ENCODE data around the gene NADK2. TPM values are rescaled to one million over a fixed set of nuclear protein-coding genes. Genes with fewer than 3 reads are reported as not detected.

The NADK2 gene
- total RNA-seq, 1 donor = 34.7 TPM

DNA sequence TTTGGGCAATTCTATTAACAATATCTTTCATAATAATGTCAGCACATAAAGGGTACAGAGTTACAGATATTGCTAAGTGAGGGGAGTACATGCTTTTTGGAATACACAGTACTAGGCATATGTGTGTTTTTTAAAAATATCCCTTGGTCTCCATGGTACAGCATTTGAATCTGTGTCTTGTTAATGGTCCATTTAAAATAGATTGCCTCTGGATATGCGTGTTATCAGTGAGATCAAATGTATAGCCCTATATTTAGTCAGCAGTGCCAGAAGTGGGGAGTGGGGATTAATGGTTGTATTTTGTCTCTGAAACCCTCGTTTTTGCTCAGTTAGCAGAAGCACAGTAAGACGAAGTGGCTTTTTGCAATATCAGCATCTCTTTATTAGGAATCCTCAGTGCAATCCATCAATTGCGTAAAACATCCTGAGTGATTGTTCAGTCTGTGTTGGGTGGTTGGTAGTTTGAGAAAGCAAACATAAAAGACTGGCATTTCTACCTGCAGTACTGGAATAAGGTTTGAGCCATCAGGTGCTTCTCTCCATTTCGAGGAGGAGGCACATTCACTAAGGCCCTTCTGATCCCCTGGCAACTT lies 70.8 kb downstream of the NADK2 start:
- Histone ChIP-seq H4K20me1 (ENCODE audit: insufficient read depth, low read length) (no peaks in the 10 kb centered on the region), H3K79me2 (ENCODE audit: insufficient read depth, low read length) (no peaks in the 10 kb centered on the region), H3K4me3 (ENCODE audit: insufficient read depth, low read length) (no peak overlapping the region), H2AFZ (ENCODE audit: low read length) (no peak overlapping the region), H3K27me3 (ENCODE audit: insufficient read depth, low read length) (no peaks in the 10 kb centered on the region), H3K36me3 (ENCODE audit: insufficient read depth, low read length) (peaks cover 79% of the 10 kb centered on the region), H3K4me2 (ENCODE audit: insufficient read depth, low read length) (no peak overlapping the region), H3K9me3 (ENCODE audit: low read depth, low read length) (no peaks in the 10 kb centered on the region), H3K27ac (ENCODE audit: low read depth, low read length) (no peak overlapping the region), H3K4me1 (ENCODE audit: insufficient read depth, low read length) (no peaks in the 10 kb centered on the region)
- TF ChIP-seq, protein P1, sequence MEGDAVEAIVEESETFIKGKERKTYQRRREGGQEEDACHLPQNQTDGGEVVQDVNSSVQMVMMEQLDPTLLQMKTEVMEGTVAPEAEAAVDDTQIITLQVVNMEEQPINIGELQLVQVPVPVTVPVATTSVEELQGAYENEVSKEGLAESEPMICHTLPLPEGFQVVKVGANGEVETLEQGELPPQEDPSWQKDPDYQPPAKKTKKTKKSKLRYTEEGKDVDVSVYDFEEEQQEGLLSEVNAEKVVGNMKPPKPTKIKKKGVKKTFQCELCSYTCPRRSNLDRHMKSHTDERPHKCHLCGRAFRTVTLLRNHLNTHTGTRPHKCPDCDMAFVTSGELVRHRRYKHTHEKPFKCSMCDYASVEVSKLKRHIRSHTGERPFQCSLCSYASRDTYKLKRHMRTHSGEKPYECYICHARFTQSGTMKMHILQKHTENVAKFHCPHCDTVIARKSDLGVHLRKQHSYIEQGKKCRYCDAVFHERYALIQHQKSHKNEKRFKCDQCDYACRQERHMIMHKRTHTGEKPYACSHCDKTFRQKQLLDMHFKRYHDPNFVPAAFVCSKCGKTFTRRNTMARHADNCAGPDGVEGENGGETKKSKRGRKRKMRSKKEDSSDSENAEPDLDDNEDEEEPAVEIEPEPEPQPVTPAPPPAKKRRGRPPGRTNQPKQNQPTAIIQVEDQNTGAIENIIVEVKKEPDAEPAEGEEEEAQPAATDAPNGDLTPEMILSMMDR (IDR thresholded peaks at IDR 0.05; ENCODE audit: extremely low read depth, low read depth, low read length) = no peak
- no peak for DNase-seq (ENCODE audit: insufficient read length, low spot score, missing footprints)

DNA sequence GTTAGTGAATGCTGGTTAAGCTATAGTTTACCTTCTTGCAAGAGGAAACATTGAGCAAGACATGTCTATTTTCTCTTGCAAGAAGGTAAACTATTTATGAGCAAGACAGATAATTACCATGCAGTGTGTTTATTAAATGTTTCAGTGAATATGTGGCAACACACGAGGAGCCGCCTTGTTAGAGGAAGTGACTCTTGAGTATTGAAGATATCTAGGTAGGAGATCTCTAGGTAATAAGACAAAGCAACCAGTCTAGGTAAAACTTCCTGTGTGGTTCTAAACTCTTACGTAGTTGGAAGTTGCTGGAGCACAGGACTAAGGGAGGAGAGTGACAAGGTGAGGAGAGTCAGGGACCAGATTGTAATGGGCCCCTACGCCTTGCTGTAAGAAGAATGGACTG lies 73.0 kb downstream of the NADK2 start:
- Histone ChIP-seq H3K27me3 (ENCODE audit: insufficient read depth, low read length) (no peaks in the 10 kb centered on the region), H4K20me1 (ENCODE audit: insufficient read depth, low read length) (no peaks in the 10 kb centered on the region), H2AFZ (ENCODE audit: low read length) (no peak overlapping the region), H3K36me3 (ENCODE audit: insufficient read depth, low read length) (peaks cover 81% of the 10 kb centered on the region), H3K4me1 (ENCODE audit: insufficient read depth, low read length) (no peaks in the 10 kb centered on the region), H3K27ac (ENCODE audit: low read depth, low read length) (no peak overlapping the region), H3K4me3 (ENCODE audit: insufficient read depth, low read length) (no peak overlapping the region), H3K9me3 (ENCODE audit: low read depth, low read length) (no peaks in the 10 kb centered on the region), H3K4me2 (ENCODE audit: insufficient read depth, low read length) (no peak overlapping the region), H3K79me2 (ENCODE audit: insufficient read depth, low read length) (peaks cover 7% of the 10 kb centered on the region)
- TF ChIP-seq, protein P1 (IDR thresholded peaks at IDR 0.05; ENCODE audit: extremely low read depth, low read depth, low read length) = no peak
- no peak for DNase-seq (ENCODE audit: insufficient read length, low spot score, missing footprints)

DNA sequence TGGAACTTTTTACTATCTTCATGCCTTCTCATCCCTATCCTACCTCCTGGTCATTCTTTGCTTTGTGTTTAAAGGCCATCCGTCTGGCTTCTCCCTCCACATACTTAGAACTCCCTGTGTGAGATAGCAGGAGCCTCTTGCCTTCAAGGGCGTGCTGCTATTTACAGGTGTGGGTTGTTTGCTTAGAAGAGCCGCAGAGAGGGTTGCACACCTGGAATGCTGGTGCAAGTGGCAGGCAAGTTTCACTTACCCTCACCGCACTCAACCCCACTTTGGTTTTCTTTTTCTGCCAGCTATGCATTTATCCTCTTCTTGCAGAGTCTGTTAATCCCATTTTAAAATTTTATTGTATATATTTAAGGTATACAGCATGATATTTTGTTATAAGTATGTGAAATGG lies 77.3 kb downstream of the NADK2 start:
- Histone ChIP-seq H3K79me2 (ENCODE audit: insufficient read depth, low read length) (peaks cover 43% of the 10 kb centered on the region), H3K9me3 (ENCODE audit: low read depth, low read length) (no peaks in the 10 kb centered on the region), H2AFZ (ENCODE audit: low read length) (no peak overlapping the region), H3K27ac (ENCODE audit: low read depth, low read length) (no peak overlapping the region), H3K36me3 (ENCODE audit: insufficient read depth, low read length) (peaks cover 77% of the 10 kb centered on the region), H4K20me1 (ENCODE audit: insufficient read depth, low read length) (no peaks in the 10 kb centered on the region), H3K4me2 (ENCODE audit: insufficient read depth, low read length) (no peak overlapping the region), H3K27me3 (ENCODE audit: insufficient read depth, low read length) (no peaks in the 10 kb centered on the region), H3K4me1 (ENCODE audit: insufficient read depth, low read length) (no peaks in the 10 kb centered on the region), H3K4me3 (ENCODE audit: insufficient read depth, low read length) (no peak overlapping the region)
- TF ChIP-seq, protein P1 (IDR thresholded peaks at IDR 0.05; ENCODE audit: extremely low read depth, low read depth, low read length) = no peak
- DNase-seq (ENCODE audit: insufficient read length, low spot score, missing footprints) = no peak

DNA sequence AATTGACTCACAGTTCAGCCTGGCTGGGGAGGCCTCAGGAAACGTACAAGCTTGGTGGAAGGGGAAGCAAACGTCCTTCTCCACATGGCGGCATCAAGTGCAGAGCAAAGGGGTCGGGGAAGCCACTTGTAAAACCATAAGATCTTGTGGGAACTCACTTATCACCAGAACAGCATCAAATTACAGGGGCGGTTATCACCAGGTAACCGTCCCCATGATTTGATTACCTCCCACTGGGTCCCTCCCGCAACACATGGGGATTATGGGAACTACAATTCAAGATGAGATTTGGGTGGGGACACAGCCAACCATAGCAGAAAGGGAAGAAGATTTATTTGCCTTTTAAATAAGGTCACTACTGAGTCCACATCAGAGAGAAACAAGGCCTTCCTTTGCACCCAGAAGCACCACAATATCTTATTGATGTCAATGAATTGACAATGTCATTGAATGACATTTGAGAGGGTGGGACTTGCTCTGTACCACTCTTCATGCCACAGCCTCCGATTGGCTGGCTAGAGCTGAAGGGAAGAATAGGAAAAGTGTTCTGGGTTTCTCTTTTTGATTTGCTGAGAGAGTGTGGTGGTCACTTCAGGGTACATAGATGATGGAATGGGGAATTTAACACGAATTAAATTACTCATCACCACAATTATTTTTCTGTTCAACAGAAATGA lies 78.8 kb downstream of the NADK2 start:
- no peak for DNase-seq (ENCODE audit: insufficient read length, low spot score, missing footprints)
- H3K27ac ChIP-seq (ENCODE audit: low read depth, low read length) = no peak overlapping the region
- H3K4me2 ChIP-seq (ENCODE audit: insufficient read depth, low read length) = no peak overlapping the region
- no peak overlapping the region for H3K4me3 ChIP-seq (ENCODE audit: insufficient read depth, low read length)
- H3K36me3 ChIP-seq (ENCODE audit: insufficient read depth, low read length) = peaks cover 81% of the 10 kb centered on the region
- no peaks in the 10 kb centered on the region for H3K27me3 ChIP-seq (ENCODE audit: insufficient read depth, low read length)
- H2AFZ ChIP-seq (ENCODE audit: low read length) = no peak overlapping the region
- peaks cover 3% of the 10 kb centered on the region for H3K4me1 ChIP-seq (ENCODE audit: insufficient read depth, low read length)
- TF ChIP-seq, protein P1 (IDR thresholded peaks at IDR 0.05; ENCODE audit: extremely low read depth, low read depth, low read length) = no peak
- H3K79me2 ChIP-seq (ENCODE audit: insufficient read depth, low read length) = peaks cover 58% of the 10 kb centered on the region
- no peaks in the 10 kb centered on the region for H3K9me3 ChIP-seq (ENCODE audit: low read depth, low read length)
- no peaks in the 10 kb centered on the region for H4K20me1 ChIP-seq (ENCODE audit: insufficient read depth, low read length)

Data from osteoblast (primary cell).